Posterior vena cava (tissue), 2 donors: ENCODE results near the gene TSSK2. TPM values are rescaled to one million over a fixed set of nuclear protein-coding genes. Genes with fewer than 3 reads are reported as not detected.

ENCODE experiments used
- DNase-seq: peaks from one replicate; pipeline ENCODE4 v3.0.0-alpha.2; 2020; ENCODE audit warnings: low spot score
- intact Hi-C, 2 donors: fragments of 100-400 bp; cut with DNase I; formaldehyde crosslinking; loops; one replicate each; pipeline versions ENCODE4 v1.14.1 to v1.14.2; 2022 to 2023
- total RNA-seq, 2 donors: library from RNA; stranded (reverse); fragmentation: NEBNext Ultra II Directional; extraction: Animal tissue kit (Norgen Biotek cat#: 25700); gene quantifications; one replicate each; pipeline ENCODE4 v1.2.1, GENCODE V29; 2021
- donor health status: DM: yes; HTN: yes; CAD: no.
- donor health status: DM: yes; HTN: yes; CAD: no.

The TSSK2 gene
- total RNA-seq, 2 donors from 2014 or later = not detected

DNA sequence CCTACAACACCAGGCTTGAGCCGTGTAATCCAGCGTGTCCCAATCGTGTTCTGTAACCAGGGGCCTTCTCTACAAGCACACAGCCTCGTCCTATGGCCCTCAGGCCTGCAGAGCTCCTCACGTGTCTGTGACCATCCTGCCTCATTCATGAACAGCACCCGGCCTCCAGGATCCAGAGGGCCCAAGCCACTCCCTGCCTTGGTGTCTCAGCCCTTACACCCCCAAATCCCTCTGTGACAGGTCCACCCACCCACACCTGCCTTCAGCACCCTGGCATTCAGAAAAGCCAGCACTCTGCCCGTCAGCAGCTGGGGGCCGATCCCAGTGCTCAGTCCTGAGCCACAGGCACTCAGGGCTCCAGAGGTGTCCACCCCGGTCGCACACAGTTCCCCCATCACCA, 5.8 kb downstream of the TSSK2 start:
- no peak for DNase-seq
- intact Hi-C loops = no loop called here

DNA sequence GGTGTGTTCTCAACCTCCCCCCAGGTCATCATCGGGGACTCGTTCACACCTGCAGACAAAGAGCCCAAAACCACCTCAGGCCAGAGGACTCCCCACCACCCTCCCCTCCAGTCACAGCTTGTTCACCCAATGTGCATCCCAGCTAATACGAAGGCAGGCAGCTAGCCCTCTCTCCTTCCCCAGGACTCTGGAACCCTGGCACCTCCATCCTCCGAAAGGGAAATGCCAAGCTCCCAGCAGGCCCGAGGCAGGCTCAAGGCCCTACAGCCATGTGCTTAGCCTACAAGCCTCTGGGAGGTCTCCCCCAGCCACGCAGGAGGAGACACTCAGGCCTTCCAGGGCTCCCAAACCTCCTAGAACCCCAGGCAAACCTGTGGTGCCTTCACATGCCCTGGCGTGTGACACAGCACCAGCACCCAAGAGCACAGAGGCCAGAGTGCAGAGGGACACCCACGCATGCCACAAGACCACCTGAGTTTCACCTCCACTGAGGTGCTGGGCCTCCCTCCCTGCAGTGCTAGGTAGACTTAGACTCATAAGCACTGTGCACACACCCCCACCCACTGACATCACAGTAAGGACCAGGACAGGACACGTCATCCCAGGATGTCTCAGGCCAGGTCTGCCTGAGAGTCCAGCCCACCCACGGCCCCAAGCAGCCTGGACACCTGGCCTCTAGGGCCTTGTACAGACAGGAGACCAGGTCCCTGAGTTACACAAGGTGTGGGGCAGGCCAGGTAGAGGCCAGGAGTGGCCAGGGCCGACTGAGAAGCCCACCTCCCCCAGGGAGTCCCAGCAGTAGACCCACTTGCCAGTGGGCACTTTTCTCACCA, 6.5 kb downstream of the TSSK2 start:
- intact Hi-C loops = no loop called here
- DNase-seq = no peak

- no peak for DNase-seq
- intact Hi-C loops = no loop called here
Observed at GRCh38 chr22:19138217-19139000, 7.3 kb downstream of the TSSK2 start.

- intact Hi-C loops = no loop called here
- DNase-seq = no peak
Observed at GRCh38 chr22:19139001-19139356, 7.9 kb downstream of the TSSK2 start.

- intact Hi-C loops = no loop called here
- no peak for DNase-seq
Observed at GRCh38 chr22:19139974-19140373, 8.9 kb downstream of the TSSK2 start.

DNA sequence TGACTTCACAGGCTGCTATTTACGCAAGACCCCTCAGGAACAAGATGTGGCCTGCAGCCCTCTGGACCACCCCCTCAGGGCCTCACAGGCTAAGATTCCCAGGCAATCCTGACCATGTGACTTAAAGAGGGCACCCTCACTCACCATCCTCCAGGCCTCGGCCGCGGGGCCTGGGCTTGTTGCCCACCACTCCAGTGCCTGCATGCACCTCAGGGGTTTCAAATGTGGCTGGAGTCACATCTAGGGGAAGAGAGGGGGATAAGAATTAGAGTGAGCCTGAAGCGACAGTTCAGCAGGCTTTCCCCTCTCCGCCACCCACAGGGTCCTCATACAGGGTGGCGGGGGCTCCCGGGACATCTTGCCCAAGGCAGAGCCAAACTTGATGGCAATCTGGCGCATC, 11.3 kb downstream of the TSSK2 start:
- intact Hi-C loops = no loop called here

DNA sequence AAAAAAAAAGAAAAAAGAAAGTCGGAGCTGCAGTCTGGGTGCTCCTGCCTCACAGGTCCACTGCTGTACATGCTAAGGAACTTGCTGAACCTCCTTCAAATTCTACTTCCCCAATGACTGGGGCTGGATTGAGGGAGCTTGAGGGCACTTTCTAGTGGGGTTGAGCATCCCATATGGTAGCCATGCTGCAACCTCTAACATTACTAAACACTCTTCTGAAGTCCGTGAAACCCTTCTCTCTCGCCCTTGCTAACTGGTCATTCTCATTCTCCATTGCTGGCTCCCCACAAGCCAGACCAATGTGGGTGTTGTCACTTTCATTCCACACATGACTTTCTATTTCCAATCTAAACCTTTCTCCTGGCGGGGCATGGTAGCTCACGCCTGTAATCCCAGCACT, 12.1 kb downstream of the TSSK2 start:
- DNase-seq = no peak
- intact Hi-C loops = no loop called here

More for the DNA sequence above, 11.3 kb downstream of the TSSK2 start:
- no peak for DNase-seq

GRCh38 chr22:19143967-19144400, 12.9 kb downstream of the TSSK2 start:
- intact Hi-C loops = no loop called here
- DNase-seq = no peak

GRCh38 chr22:19146215-19146968, 15.3 kb downstream of the TSSK2 start:
- DNase-seq = no peak
- intact Hi-C loops = no loop called here

- intact Hi-C loops = no loop called here
- DNase-seq = no peak
Observed at GRCh38 chr22:19147195-19147780, 16.2 kb downstream of the TSSK2 start.

DNA sequence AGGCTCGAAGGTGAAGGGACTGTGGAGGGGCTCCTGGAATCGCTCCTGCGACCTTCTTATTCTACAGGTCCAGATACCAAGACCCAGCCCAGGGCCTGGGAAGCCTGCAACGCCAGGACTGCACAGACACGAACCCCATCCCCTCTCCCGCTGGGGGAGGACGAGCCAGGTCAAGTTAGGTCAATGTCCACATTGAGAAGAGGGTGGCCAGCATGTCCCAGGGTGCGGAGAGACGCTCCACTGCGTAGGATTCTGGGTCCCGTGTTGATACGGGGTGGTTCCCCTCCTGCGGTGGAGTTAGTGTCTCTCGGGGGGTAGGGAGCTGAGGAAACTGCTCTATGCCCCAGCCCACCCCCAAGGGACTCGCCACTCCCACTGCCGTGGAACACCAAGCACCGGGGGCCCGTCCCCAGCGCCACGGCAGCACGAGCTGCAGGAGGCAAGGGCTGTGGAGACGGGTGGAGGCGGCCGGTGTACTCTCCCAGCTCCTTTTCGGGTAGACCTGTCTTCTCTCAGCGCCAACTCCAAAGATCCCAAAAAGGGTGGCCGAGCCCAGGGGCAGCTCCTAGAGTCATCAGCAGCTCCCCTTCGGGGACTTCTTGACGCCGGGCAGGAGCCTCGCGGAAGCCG, 17.4 kb downstream of the TSSK2 start:
- intact Hi-C loops = no loop called here

GRCh38 chr22:19149047-19149883, 18.2 kb downstream of the TSSK2 start:
- intact Hi-C loops = no loop called here
- DNase-seq = no peak

More for the DNA sequence above, 17.4 kb downstream of the TSSK2 start:
- no peak for DNase-seq

DNA sequence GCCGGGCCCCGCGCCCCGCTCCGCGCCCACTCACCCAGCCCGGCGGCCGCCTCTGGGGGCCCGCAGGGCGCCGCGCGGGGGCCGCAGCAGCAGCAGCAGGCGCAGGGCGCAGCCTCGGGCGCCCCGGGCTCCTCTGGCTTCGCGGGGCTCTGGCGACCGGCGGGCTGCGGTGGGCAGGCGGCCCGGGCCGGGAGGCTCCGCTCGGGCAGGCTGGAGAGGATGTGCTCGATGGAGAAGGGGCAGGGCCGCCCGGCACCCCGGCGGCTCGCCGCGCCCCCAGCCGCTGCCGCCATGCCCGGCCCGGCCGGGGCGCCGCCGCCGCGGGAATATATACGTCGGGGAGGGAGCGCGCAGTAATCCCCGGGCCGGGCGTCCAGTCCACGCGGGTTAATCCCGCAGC, 18.9 kb downstream of the TSSK2 start, which contains the start of gene GSC2:
GSC2 (minus strand) TSS at position 302 of the 400 bp plus-strand sequence; CDS start at position 293, 9 bp downstream.
- no peak for DNase-seq
- intact Hi-C loops = no loop called here

GRCh38 chr22:19150482-19151328, 19.6 kb downstream of the TSSK2 start:
- DNase-seq = no peak
- intact Hi-C loops = no loop called here

- intact Hi-C loops = no loop called here
- no peak for DNase-seq
Observed at GRCh38 chr22:19151329-19152191, 20.5 kb downstream of the TSSK2 start.
